PC-3 (cell line): ENCODE data around the gene PRKCG. TPM values are rescaled to one million over a fixed set of nuclear protein-coding genes. Genes with fewer than 3 reads are reported as not detected.

Experiments used
- ATAC-seq: fragments of 200-7000 bp; cut with Tn5 transposase; 2 replicates; pipeline ENCODE4 v1.9.1; 2020; ENCODE audit warnings: mild to moderate bottlenecking, moderate library complexity
- BruUV-seq: library from RNA; stranded (reverse); fragments of 400-500 nt; replicated peaks from 2 replicates; lab custom pipeline; 2021; lab: Mats Ljungman, UMichigan
- CTCF ChIA-PET: fragments of 300-600 bp; sonication (Branson Sonifier 250); formaldehyde crosslinking; loops from one replicate; lab custom pipeline; 2022; ENCODE audit warnings: antibody characterized with exemption; lab: Charles Lee
- POLR2A ChIA-PET: fragments of 300-600 bp; sonication (Branson Sonifier 250); formaldehyde crosslinking; loops from one replicate; lab custom pipeline; 2022; ENCODE audit warnings: antibody characterized with exemption; ENCODE audit not compliant: unreplicated experiment; lab: Charles Lee
- DNase-seq: peaks from one replicate; pipeline ENCODE4 v3.0.0-alpha.2; 2015
- H2AFZ ChIP-seq: fragments of 300-600 bp; sonication (generic); 2 replicates; pipeline ENCODE4 v1.6.0; 2016; ENCODE audit warnings: antibody characterized with exemption, low read length
- H3F3A ChIP-seq: fragments of 300-600 bp; sonication (generic); one replicate; pipeline ENCODE4 v1.6.0; 2017; ENCODE audit warnings: antibody characterized with exemption, low read length, control low read depth, mild to moderate bottlenecking; ENCODE audit not compliant: unreplicated experiment
- H3K27ac ChIP-seq: fragments of 300-600 bp; sonication (generic); 2 replicates; pipeline ENCODE4 v1.5.1; 2016; ENCODE audit warnings: mild to moderate bottlenecking, low read length
- H3K27me3 ChIP-seq: fragments of 300-600 bp; sonication (generic); 2 replicates; pipeline ENCODE4 v1.6.1; 2016; ENCODE audit warnings: low read length, mixed read lengths
- H3K36me3 ChIP-seq: fragments of 300-600 bp; sonication (generic); 2 replicates; pipeline ENCODE4 v1.6.1; 2016; ENCODE audit warnings: low read depth, mixed run types, low read length, mixed read lengths
- H3K4me1 ChIP-seq: fragments of 300-600 bp; sonication (generic); 2 replicates; pipeline ENCODE4 v1.5.1; 2016; ENCODE audit warnings: low read length; ENCODE audit not compliant: insufficient read depth
- H3K4me2 ChIP-seq: fragments of 300-600 bp; sonication (generic); 2 replicates; pipeline ENCODE4 v1.6.0; 2016; ENCODE audit warnings: low read length
- H3K4me3 ChIP-seq: fragments of 300-600 bp; sonication (generic); 2 replicates; pipeline ENCODE4 v1.5.1; 2016; ENCODE audit warnings: mild to moderate bottlenecking, low read length, mixed read lengths
- H3K79me2 ChIP-seq: fragments of 300-600 bp; sonication (generic); 2 replicates; pipeline ENCODE4 v1.6.1; 2017; ENCODE audit warnings: low read length, mixed read lengths
- H3K9ac ChIP-seq: fragments of 300-600 bp; sonication (generic); 2 replicates; pipeline ENCODE4 v1.6.0; 2016; ENCODE audit warnings: mild to moderate bottlenecking, low read length
- H3K9me2 ChIP-seq: fragments of 300-600 bp; sonication (generic); replicated peaks from 2 replicates; pipeline ENCODE4 v1.6.1; 2016; ENCODE audit warnings: mixed run types, low read length, mixed read lengths
- H3K9me3 ChIP-seq: fragments of 300-600 bp; sonication (generic); 2 replicates; pipeline ENCODE4 v1.6.1; 2016; ENCODE audit warnings: low read length, mixed read lengths
- H4K20me1 ChIP-seq: fragments of 300-600 bp; sonication (generic); 2 replicates; pipeline ENCODE4 v1.6.1; 2016; ENCODE audit warnings: low read length, mixed read lengths
- EZH2 ChIP-seq: fragments of 300-600 bp; sonication (generic); IDR thresholded peaks from one replicate; pipeline ENCODE4 v1.6.1; 2017; ENCODE audit warnings: antibody characterized with exemption, mild to moderate bottlenecking, low read length; ENCODE audit not compliant: unreplicated experiment
- EZH2phosphoT487 ChIP-seq: fragments of 300-600 bp; sonication (generic); IDR thresholded peaks from 2 replicates; pipeline ENCODE4 v1.6.1; 2018; ENCODE audit warnings: mild to moderate bottlenecking, antibody characterized with exemption, low read length, borderline replicate concordance
- intact Hi-C: fragments of 100-400 bp; cut with micrococcal nuclease; formaldehyde crosslinking; loops from 2 replicates; pipeline ENCODE4 v1.9.0; 2023
- total RNA-seq: library from RNA; depleted of rRNA; stranded (reverse); fragments of >200 nt; gene quantifications from 2 replicates; pipeline ENCODE4 v1.2.3, GENCODE V29; 2014
- TF ChIP-seq, protein P1 (sequence below): fragments of 300-600 bp; sonication (generic); conservative IDR thresholded peaks from 2 replicates; pipeline ENCODE4 v1.5.1; 2017; ENCODE audit warnings: antibody characterized with exemption, low read depth, mild to moderate bottlenecking, low read length

The PRKCG gene
- total RNA-seq, 1 experiment from 2014 or later: 1.5 TPM

DNA sequence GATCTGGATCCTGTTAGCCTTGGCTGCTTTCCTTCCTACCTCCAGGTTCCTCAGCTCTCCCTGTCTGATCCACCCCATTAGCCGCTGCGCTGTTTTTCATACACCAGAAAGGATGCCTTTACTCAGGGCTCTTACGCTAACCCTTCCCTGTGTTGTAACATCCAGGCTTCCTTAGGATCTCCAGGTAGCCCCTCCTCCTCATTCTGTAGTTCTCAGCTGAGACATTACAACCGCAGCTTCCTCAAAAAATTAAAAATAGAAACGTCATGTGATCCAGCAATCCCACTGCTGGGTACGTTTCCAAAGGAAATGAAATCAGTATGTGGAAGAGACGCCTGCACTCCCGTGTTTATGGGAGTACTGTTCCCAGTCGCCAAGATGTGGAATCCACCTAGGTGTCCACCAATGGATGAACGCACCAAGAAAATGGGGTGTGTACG, 32.7 kb upstream of the PRKCG start:
- H3K36me3 ChIP-seq: no peaks in the 10 kb centered on the region
- H3K4me3 ChIP-seq: no peak overlapping the region
- ChIA-PET CTCF (interaction anchor here (0.6 to 1.4 kb wide), 2 partner anchors 174 to 181 kb away, joined by 4 to 6 read pairs; no protein-coding TSS in a partner anchor), POLR2A (interaction anchor here (0.6 to 0.7 kb wide), 2 partner anchors 20 to 317 kb away, joined by 4 read pairs; no protein-coding TSS in a partner anchor)
- peak; percentile 49 for DNase-seq
- H3K9me3 ChIP-seq: no peaks in the 10 kb centered on the region
- H3K4me1 ChIP-seq: 0 out of 2 replicates have a peak, but pooled peaks cover 6% of the 10 kb centered on the region
- no peak overlapping the region for H3K27ac ChIP-seq
- H3K4me2 ChIP-seq: peak overlapping the region; percentile 26
- intact Hi-C loops: loop anchor here (10.0 kb wide), 1 partner anchor 246 kb away; no protein-coding TSS in a partner anchor
- H3K9me2 ChIP-seq: no peaks in the 10 kb centered on the region
- H3K27me3 ChIP-seq: no peaks in the 10 kb centered on the region
- no peak overlapping the region for H3K9ac ChIP-seq
- H4K20me1 ChIP-seq: no peaks in the 10 kb centered on the region
- no peaks in the 10 kb centered on the region for H3K79me2 ChIP-seq
- TF ChIP-seq, protein P1, sequence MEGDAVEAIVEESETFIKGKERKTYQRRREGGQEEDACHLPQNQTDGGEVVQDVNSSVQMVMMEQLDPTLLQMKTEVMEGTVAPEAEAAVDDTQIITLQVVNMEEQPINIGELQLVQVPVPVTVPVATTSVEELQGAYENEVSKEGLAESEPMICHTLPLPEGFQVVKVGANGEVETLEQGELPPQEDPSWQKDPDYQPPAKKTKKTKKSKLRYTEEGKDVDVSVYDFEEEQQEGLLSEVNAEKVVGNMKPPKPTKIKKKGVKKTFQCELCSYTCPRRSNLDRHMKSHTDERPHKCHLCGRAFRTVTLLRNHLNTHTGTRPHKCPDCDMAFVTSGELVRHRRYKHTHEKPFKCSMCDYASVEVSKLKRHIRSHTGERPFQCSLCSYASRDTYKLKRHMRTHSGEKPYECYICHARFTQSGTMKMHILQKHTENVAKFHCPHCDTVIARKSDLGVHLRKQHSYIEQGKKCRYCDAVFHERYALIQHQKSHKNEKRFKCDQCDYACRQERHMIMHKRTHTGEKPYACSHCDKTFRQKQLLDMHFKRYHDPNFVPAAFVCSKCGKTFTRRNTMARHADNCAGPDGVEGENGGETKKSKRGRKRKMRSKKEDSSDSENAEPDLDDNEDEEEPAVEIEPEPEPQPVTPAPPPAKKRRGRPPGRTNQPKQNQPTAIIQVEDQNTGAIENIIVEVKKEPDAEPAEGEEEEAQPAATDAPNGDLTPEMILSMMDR: no peak
- TF ChIP-seq EZH2 (no peak), EZH2phosphoT487 (no peak)
- BruUV-seq: no TSS peak
- H3F3A ChIP-seq: no peaks in the 10 kb centered on the region
- peak; percentile 58 for ATAC-seq
- peak overlapping the region; percentile 29 for H2AFZ ChIP-seq

DNA sequence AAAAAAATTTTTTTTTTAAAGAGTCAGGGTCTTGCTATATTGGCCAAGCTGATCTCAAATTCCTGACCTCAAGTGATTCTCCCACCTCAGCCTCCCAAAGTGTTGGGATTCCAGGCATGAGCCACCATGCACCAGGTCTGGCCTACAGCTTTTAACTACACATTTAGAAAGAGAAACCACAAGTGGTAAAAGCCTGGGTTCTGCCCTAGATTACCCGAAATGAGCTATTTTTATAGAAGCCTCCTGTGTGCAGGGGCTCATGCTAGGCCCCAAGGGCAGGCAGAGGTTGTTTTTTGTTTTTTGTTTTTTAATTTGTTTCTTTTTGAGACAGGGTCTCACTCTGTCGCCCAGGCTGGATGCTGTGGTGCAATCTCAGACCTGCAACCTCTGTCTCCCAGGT, 28.3 kb upstream of the PRKCG start:
- H3K79me2 ChIP-seq: no peaks in the 10 kb centered on the region
- H3K4me2 ChIP-seq: no peak overlapping the region
- no peak for DNase-seq
- H3F3A ChIP-seq: no peaks in the 10 kb centered on the region
- no peak overlapping the region for H3K4me3 ChIP-seq
- intact Hi-C loops: no loop called here
- no peak overlapping the region for H3K27ac ChIP-seq
- no peaks in the 10 kb centered on the region for H3K36me3 ChIP-seq
- no peak overlapping the region for H3K9ac ChIP-seq
- H3K9me2 ChIP-seq: no peaks in the 10 kb centered on the region
- no peaks in the 10 kb centered on the region for H3K27me3 ChIP-seq
- 0 out of 2 replicates have a peak, but pooled peaks cover 6% of the 10 kb centered on the region for H3K4me1 ChIP-seq
- no TSS peak for BruUV-seq
- H4K20me1 ChIP-seq: no peaks in the 10 kb centered on the region
- CTCF ChIA-PET: no interaction called here
- H3K9me3 ChIP-seq: no peaks in the 10 kb centered on the region
- H2AFZ ChIP-seq: no peak overlapping the region
- POLR2A ChIA-PET: no interaction called here
- no peak for ATAC-seq
- TF ChIP-seq EZH2phosphoT487: no peak
- no peak for TF ChIP-seq EZH2
- TF ChIP-seq, protein P1: no peak

DNA sequence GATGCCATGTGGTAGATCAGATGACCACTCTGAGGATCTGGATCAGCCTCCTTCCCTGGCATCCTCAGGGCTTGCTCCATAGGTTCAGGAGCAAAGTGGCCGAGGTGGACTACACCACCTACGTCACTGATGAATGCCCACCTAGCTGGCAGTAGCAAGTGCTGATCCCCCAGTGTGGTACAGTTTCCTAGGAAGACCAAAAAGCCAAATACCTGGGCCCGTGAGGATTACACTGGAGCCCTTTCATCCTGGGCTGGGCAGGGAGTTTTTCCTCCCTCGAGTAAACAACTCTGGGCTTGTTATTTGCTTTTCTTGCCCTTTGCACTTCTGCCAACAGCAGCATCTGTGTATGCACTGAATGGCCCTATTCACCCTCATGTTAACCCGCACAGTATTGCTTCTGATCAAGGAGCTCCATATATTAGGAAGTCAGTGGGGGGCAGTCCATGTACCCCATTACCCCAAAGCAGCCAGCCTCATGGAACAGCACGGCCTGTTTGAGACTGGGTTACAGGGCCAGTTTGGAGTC, 17.6 kb upstream of the PRKCG start:
- Histone ChIP-seq H3K27ac (peak overlapping the region; percentile 88), H3K79me2 (peaks cover 17% of the 10 kb centered on the region), H3K9me3 (no peaks in the 10 kb centered on the region), H3K27me3 (no peaks in the 10 kb centered on the region), H3K9ac (peak overlapping the region; percentile 44), H3K4me3 (no peak overlapping the region; the same call in 1 of the 2 replicates), H3F3A (no peaks in the 10 kb centered on the region), H3K4me1 (peaks cover 35% of the 10 kb centered on the region), H4K20me1 (no peaks in the 10 kb centered on the region), H2AFZ (peak overlapping the region; percentile 39), H3K36me3 (no peaks in the 10 kb centered on the region), H3K4me2 (peak overlapping the region; percentile 87), H3K9me2 (no peaks in the 10 kb centered on the region)
- TF ChIP-seq EZH2phosphoT487 (no peak), EZH2 (no peak)
- TF ChIP-seq, protein P1: no peak
- ATAC-seq (peak; percentile 18), DNase-seq (peak; percentile 80)
- ChIA-PET CTCF (no interaction called here), POLR2A (no interaction called here)
- intact Hi-C loops: loop anchor here (1.0 kb wide), 1 partner anchor 116 kb away; no protein-coding TSS in a partner anchor
- no TSS peak for BruUV-seq
